Transverse colon (tissue), 3 donors: ENCODE results near the gene FLOT1.

Source experiments
- CTCF ChIP-seq, 5 experiments: fragments of 200-600 bp in 3 of 5; fragments of 450-650 bp in 2 of 5; sonication (generic) in 3 of 5; IDR thresholded peaks; 1 replicate in 2 of 5; 2 replicates in 3 of 5; pipeline ENCODE4 v1.5.1; 2016 to 2017; ENCODE audit warnings: antibody characterized with exemption in 5 of 5, inconsistent platforms in 3 of 5, mild to moderate bottlenecking in 2 of 5, moderate library complexity in 1 of 5
- POLR2A ChIP-seq: fragments of 450-650 bp; IDR thresholded peaks from one replicate; pipeline ENCODE4 v1.6.1; 2016; ENCODE audit warnings: antibody characterized with exemption, mild to moderate bottlenecking, moderate library complexity

- TF ChIP-seq CTCF (IDR thresholded peaks at IDR 0.05) (no peak), POLR2A (no peak)
These were observed 4.0 kb downstream of the FLOT1 start for GRCh38 chr6:30738532-30738931.
